ENCODE data around the gene KRTAP10-5.
"Not testable (repeated sequence)": the region's sequence is repeated elsewhere in the genome, so short reads cannot be mapped to it uniquely, and the experiment has no call there.

DNA sequence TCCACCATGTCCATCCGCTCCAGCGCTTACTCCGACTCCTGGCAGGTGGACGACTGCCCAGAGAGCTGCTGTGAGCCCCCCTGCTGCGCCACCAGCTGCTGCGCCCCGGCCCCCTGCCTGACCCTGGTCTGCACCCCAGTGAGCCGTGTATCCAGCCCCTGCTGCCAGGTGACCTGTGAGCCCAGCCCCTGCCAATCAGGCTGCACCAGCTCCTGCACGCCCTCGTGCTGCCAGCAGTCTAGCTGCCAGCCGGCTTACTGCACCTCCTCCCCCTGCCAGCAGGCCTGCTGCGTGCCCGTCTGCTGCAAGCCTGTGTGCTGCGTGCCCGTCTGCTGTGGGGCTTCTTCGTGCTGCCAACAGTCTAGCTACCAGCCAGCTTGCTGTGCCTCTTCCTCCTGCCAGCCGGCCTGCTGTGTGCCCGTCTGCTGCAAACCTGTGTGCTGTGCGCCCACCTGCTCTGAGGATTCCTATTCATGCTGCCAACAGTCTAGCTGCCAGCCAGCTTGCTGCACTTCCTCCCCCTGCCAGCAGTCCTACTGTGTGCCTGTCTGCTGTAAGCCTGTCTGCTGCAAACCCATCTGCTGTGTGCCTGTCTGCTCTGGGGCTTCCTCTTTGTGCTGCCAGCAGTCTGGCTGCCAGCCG is 46.9 kb upstream of the KRTAP10-5 start:
- TF ChIP-seq, protein P1, sequence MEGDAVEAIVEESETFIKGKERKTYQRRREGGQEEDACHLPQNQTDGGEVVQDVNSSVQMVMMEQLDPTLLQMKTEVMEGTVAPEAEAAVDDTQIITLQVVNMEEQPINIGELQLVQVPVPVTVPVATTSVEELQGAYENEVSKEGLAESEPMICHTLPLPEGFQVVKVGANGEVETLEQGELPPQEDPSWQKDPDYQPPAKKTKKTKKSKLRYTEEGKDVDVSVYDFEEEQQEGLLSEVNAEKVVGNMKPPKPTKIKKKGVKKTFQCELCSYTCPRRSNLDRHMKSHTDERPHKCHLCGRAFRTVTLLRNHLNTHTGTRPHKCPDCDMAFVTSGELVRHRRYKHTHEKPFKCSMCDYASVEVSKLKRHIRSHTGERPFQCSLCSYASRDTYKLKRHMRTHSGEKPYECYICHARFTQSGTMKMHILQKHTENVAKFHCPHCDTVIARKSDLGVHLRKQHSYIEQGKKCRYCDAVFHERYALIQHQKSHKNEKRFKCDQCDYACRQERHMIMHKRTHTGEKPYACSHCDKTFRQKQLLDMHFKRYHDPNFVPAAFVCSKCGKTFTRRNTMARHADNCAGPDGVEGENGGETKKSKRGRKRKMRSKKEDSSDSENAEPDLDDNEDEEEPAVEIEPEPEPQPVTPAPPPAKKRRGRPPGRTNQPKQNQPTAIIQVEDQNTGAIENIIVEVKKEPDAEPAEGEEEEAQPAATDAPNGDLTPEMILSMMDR (IDR thresholded peaks at IDR 0.05): not testable (repeated sequence)
- TF ChIP-seq SP1 (CRISPR knock-in tag; conservative IDR thresholded peaks at IDR 0.05); IRF2 (CRISPR knock-in tag; IDR thresholded peaks at IDR 0.05; ENCODE audit: borderline replicate concordance, low read depth); FOXP1 (CRISPR knock-in tag; IDR thresholded peaks at IDR 0.05; ENCODE audit: borderline replicate concordance); SMAD3 (CRISPR knock-in tag; IDR thresholded peaks at IDR 0.05; ENCODE audit: borderline replicate concordance): not testable (repeated sequence)
- TF ChIP-seq, protein P2, sequence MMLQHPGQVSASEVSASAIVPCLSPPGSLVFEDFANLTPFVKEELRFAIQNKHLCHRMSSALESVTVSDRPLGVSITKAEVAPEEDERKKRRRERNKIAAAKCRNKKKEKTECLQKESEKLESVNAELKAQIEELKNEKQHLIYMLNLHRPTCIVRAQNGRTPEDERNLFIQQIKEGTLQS (CRISPR knock-in tag; conservative IDR thresholded peaks at IDR 0.05): not testable (repeated sequence)
- TF ChIP-seq, protein P3, sequence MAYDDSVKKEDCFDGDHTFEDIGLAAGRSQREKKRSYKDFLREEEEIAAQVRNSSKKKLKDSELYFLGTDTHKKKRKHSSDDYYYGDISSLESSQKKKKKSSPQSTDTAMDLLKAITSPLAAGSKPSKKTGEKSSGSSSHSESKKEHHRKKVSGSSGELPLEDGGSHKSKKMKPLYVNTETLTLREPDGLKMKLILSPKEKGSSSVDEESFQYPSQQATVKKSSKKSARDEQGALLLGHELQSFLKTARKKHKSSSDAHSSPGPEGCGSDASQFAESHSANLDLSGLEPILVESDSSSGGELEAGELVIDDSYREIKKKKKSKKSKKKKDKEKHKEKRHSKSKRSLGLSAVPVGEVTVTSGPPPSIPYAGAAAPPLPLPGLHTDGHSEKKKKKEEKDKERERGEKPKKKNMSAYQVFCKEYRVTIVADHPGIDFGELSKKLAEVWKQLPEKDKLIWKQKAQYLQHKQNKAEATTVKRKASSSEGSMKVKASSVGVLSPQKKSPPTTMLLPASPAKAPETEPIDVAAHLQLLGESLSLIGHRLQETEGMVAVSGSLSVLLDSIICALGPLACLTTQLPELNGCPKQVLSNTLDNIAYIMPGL (CRISPR knock-in tag; IDR thresholded peaks at IDR 0.05): not testable (repeated sequence)
- TF ChIP-seq, protein P4, sequence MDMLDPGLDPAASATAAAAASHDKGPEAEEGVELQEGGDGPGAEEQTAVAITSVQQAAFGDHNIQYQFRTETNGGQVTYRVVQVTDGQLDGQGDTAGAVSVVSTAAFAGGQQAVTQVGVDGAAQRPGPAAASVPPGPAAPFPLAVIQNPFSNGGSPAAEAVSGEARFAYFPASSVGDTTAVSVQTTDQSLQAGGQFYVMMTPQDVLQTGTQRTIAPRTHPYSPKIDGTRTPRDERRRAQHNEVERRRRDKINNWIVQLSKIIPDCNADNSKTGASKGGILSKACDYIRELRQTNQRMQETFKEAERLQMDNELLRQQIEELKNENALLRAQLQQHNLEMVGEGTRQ (CRISPR knock-in tag; IDR thresholded peaks at IDR 0.05): not testable (repeated sequence)
